HCT116 (cell line): Measurements from ENCODE around the gene PDCD6IP.
"Not testable (repeated sequence)": the region's sequence is repeated elsewhere in the genome, so short reads cannot be mapped to it uniquely, and the experiment has no call there.

ENCODE experiments used
- CEBPB ChIP-seq: IDR thresholded peaks from 2 replicates; pipeline ENCODE4 v1.6.1; 2012; ENCODE audit warnings: low read depth
- ELF1 ChIP-seq: IDR thresholded peaks from 2 replicates; pipeline ENCODE4 v1.6.1; 2012; ENCODE audit warnings: low read depth, borderline replicate concordance
- EZH2 ChIP-seq: fragments of 200-600 bp; sonication (generic); IDR thresholded peaks from 2 replicates; pipeline ENCODE4 v1.6.1; 2017; ENCODE audit warnings: antibody characterized with exemption, mixed run types
- EZH2phosphoT487 ChIP-seq: fragments of 200-600 bp; IDR thresholded peaks from 2 replicates; pipeline ENCODE4 v1.6.1; 2018; ENCODE audit warnings: antibody characterized with exemption, borderline replicate concordance
- POLR2A ChIP-seq: IDR thresholded peaks from 2 replicates; pipeline ENCODE4 v1.7.0; 2011; ENCODE audit warnings: borderline replicate concordance; ENCODE audit not compliant: insufficient read depth, insufficient read length; ENCODE audit errors: extremely low read depth
- POLR2AphosphoS5 ChIP-seq: IDR thresholded peaks from 2 replicates; pipeline ENCODE4 v1.6.1; 2011; ENCODE audit warnings: mild to moderate bottlenecking, low read depth, low read length, moderate library complexity
- SP1 ChIP-seq: IDR thresholded peaks from 2 replicates; pipeline ENCODE4 v1.6.1; 2012; ENCODE audit warnings: low read depth
- SRF ChIP-seq: IDR thresholded peaks from 2 replicates; pipeline ENCODE4 v1.6.1; 2012; ENCODE audit warnings: low read depth
- ZBTB33 ChIP-seq: IDR thresholded peaks from 2 replicates; pipeline ENCODE4 v1.6.1; 2011; ENCODE audit warnings: mild to moderate bottlenecking, low read length, moderate library complexity; ENCODE audit not compliant: insufficient replicate concordance; ENCODE audit errors: extremely low read depth
- ZNF274 ChIP-seq: fragments of 200-500 bp; sonication (Bioruptor generic); IDR thresholded peaks from 2 replicates; pipeline ENCODE4 v1.6.1; 2014; ENCODE audit warnings: mild to moderate bottlenecking, low read depth, low read length, inconsistent platforms
- TF ChIP-seq, protein P1 (sequence below), 3 experiments: fragments of 200-600 bp in 1 of 3; sonication (generic) in 1 of 3; IDR thresholded peaks in 2 of 3; conservative IDR thresholded peaks in 1 of 3; 2 replicates each; pipeline ENCODE4 v1.5.1; 2012 to 2017; ENCODE audit warnings: low read depth in 2 of 3, low read length in 2 of 3, antibody characterized with exemption in 1 of 3, borderline replicate concordance in 1 of 3, control low read depth in 1 of 3, mild to moderate bottlenecking in 1 of 3, mixed read lengths in 1 of 3, mixed run types in 1 of 3, moderate library complexity in 1 of 3; ENCODE audit not compliant: insufficient read depth in 1 of 3
- TF ChIP-seq, protein P2 (sequence below): IDR thresholded peaks from 2 replicates; pipeline ENCODE4 v1.6.1; 2012; ENCODE audit warnings: low read depth

GRCh38 chr3:33781413-33781812, 17.0 kb upstream of the PDCD6IP start:
- TF ChIP-seq, protein P1, sequence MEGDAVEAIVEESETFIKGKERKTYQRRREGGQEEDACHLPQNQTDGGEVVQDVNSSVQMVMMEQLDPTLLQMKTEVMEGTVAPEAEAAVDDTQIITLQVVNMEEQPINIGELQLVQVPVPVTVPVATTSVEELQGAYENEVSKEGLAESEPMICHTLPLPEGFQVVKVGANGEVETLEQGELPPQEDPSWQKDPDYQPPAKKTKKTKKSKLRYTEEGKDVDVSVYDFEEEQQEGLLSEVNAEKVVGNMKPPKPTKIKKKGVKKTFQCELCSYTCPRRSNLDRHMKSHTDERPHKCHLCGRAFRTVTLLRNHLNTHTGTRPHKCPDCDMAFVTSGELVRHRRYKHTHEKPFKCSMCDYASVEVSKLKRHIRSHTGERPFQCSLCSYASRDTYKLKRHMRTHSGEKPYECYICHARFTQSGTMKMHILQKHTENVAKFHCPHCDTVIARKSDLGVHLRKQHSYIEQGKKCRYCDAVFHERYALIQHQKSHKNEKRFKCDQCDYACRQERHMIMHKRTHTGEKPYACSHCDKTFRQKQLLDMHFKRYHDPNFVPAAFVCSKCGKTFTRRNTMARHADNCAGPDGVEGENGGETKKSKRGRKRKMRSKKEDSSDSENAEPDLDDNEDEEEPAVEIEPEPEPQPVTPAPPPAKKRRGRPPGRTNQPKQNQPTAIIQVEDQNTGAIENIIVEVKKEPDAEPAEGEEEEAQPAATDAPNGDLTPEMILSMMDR (IDR thresholded peaks at IDR 0.05 in 2 of 3, conservative IDR thresholded peaks at IDR 0.05 in 1 of 3; ENCODE audit: borderline replicate concordance in 1 of 3, insufficient read depth in 1 of 3, low read depth in 2 of 3, low read length in 2 of 3): not testable (repeated sequence)
- TF ChIP-seq ZBTB33, ELF1, POLR2AphosphoS5, SP1, EZH2phosphoT487, EZH2, CEBPB, POLR2A, ZNF274, SRF: not testable (repeated sequence)
- TF ChIP-seq, protein P2, sequence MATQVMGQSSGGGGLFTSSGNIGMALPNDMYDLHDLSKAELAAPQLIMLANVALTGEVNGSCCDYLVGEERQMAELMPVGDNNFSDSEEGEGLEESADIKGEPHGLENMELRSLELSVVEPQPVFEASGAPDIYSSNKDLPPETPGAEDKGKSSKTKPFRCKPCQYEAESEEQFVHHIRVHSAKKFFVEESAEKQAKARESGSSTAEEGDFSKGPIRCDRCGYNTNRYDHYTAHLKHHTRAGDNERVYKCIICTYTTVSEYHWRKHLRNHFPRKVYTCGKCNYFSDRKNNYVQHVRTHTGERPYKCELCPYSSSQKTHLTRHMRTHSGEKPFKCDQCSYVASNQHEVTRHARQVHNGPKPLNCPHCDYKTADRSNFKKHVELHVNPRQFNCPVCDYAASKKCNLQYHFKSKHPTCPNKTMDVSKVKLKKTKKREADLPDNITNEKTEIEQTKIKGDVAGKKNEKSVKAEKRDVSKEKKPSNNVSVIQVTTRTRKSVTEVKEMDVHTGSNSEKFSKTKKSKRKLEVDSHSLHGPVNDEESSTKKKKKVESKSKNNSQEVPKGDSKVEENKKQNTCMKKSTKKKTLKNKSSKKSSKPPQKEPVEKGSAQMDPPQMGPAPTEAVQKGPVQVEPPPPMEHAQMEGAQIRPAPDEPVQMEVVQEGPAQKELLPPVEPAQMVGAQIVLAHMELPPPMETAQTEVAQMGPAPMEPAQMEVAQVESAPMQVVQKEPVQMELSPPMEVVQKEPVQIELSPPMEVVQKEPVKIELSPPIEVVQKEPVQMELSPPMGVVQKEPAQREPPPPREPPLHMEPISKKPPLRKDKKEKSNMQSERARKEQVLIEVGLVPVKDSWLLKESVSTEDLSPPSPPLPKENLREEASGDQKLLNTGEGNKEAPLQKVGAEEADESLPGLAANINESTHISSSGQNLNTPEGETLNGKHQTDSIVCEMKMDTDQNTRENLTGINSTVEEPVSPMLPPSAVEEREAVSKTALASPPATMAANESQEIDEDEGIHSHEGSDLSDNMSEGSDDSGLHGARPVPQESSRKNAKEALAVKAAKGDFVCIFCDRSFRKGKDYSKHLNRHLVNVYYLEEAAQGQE: not testable (repeated sequence)
